ENCODE measurements around the gene EHD3.
A peak's percentile ranks its signal among the peaks of the same experiment; 100 is the strongest.

EHD3 gene

DNA sequence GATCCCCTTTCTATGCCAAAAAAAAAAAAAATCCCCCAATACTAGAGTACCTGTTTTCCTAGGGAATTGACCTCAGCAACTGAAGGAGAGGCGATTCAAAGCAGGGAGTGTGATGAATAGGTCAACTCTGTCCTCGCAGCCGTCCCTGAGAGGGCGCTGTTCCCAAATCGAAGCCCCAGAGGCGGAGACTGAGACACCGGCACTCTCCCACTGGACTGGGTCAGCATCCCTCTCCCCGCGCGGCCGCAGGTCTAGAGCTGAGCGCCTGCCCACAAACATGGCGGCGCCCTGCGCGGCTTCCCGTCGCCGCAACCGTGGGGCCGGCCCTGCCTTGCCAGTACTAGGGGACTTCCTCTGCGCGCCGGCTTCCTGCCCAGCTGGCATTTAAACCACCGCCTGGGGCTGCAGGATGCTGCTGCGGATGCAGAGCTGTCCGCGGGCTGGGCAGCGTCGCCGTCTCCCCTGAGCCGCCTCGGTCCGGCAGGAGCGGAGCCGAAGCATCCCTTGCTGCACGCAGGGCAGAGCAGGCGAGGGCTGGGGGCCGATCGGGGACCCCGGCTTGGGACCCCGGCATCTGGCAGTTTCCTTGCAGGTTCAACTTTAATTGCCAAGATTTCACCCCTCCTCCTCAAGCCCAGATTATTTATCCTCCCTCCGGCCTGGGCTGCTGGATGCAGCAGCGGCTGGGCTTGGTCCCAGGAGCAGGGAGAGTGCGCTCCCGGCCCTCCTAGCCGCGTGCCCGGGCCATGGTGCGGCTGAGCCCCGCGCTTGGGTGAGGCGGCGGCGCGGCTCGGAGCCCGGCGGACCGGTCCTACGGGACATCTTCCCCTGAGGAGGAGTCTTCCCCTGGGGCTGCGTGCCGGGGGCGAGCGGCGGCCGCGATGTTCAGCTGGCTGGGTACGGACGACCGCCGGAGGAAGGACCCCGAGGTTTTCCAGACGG, at the start of gene EHD3:
TSS of gene EHD3 (plus strand) at position 412 of the 942 bp plus-strand sequence. CDS start at position 882, 470 bp downstream.
- peak; percentile 74 for DNase-seq (ENCODE audit: low read depth, low spot score)

DNA sequence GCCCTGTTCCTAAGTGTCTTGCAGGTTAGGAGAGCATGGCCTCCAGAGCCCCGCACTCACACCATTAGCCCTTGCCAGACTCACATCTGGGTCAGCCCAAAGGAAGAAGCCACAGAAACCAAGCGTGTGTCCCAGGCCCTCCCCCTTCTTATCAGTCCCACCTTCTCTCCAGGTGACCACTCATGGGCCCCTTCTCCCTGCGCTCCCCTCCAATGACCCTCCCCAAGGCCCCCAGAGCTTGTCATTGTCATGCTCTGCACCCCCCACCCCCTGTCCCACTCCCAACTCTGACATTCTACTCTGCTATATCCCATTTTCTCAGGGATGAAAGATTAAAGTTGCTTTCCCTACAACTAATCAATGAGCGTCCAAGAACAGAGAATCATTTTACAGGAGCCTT, 46.8 kb upstream of the EHD3 start:
- DNase-seq (ENCODE audit: low read depth, low spot score): no peak

DNA sequence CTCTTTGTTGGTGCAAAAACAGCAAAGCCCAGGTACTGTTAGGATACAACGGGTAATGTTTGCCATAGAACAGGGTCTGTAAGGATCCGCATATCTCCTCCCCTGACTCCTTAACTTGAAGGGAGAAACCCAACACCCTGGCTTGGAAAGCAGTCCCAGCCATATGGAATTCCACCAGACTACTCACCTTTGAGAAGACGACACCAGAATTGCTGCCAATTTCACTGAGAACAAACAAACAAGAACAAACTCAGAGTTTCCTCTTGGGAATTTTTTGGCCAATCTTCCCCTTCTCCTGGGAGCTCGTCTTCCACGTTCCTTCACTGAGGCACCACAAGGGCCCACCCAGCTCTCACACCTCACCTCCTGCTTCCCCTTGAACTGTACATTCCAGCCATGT, 45.8 kb upstream of the EHD3 start:
- no peak for DNase-seq (ENCODE audit: low read depth, low spot score)

DNA sequence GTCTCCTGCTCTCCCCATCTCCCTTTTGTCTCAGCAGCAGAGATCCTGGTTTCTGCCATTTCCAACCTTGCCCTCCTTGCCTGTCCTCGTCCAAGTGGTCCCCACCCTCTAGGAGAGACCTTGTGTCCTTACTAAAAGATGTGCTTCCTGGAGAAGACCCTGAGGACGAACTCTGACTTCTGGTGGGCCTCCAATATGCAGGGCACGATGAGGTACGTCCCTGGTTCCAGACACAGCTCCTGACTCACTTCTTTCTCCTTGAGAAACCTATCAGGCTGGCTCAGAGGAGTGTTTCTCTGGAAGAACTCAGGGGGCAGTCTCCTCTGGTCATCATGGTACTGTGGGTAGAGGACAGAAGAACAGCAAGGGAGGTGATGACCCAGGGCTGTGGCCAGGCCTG, 44.8 kb upstream of the EHD3 start:
- DNase-seq (ENCODE audit: low read depth, low spot score): no peak

DNA sequence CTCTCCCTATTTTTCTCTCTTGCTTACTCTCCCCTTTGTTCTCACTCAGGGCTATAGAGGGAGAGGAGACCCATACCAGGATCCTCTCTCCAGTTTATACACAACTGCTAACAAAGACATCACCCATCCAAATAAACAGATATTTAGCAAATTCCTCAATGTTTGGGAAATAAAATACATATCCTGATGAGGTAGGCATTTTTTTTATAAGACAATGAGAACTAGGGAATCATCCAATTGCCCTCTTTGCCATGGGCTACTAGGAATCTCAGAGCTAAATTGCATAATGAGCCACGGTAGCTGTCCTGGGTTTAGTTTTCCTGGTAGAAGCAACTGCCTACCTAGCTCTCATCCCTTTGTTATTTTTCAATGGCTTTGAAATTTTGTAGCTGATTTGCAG, 43.8 kb upstream of the EHD3 start:
- DNase-seq (ENCODE audit: low read depth, low spot score): no peak

DNA sequence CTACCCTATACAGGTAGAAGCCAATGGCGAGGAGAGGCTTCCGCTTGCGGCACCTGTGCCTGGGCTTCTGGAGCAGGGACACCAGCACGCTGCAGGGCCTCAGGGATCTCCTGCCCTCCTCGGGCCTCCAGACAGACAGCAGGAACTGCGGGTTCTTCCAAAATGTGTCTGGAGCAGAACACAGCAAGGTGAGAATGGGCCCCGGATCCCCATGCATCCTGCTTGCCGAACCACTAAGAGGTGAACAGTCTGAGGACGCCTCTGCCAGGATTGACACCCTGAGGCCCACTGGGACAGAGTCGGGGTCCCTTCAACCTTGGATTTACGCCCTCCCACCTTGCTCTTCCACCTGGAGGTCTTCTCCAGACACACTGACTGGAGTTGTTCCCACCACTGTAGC, 42.0 kb upstream of the EHD3 start:
- no peak for DNase-seq (ENCODE audit: low read depth, low spot score)

DNA sequence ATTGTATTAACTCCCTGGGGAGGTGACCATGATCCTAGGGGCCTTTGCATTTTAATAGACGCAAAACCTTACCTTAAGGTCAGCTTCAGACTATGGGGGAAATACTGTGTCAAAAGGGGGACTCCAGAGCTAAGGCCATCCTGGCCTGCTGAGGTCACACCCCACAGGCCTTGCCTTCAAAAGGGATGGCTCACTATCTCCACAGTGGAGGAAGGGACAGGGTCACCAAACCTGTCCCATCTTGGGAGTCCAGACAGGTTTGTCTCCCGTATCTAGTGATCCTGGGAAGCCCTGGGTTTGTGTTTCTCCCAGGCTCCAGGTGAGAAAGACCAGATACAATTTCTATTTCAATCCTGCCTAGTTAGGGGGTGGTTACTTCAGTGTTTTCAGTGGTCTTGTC, 41.6 kb upstream of the EHD3 start:
- DNase-seq (ENCODE audit: low read depth, low spot score): no peak

DNA sequence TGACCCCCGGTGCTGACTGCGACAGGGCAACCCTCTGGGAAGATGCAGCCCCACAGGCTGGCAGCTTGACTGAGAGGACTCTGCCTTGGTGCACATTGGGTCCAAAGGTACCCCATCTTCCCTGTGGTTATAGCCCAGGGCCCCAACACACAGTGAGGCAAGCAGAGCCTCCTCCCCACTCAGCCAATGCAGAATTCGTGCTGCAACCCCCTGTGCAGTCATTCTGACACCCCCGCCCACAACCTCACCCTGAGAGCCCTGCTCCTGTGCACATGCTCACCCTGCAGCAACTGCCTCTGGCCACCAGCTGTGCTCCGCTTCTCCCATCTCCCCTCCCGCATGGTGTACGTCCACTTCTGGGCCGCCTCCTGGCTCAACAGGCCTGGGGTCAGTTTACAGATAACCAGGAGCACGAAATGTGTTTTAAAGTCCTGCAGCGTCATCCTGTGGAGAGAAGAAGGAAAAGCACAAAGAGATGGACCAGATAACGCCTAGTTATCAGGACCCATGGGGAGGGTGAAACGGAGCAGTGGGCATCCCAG, 41.0 kb upstream of the EHD3 start:
- DNase-seq (ENCODE audit: low read depth, low spot score): no peak

DNA sequence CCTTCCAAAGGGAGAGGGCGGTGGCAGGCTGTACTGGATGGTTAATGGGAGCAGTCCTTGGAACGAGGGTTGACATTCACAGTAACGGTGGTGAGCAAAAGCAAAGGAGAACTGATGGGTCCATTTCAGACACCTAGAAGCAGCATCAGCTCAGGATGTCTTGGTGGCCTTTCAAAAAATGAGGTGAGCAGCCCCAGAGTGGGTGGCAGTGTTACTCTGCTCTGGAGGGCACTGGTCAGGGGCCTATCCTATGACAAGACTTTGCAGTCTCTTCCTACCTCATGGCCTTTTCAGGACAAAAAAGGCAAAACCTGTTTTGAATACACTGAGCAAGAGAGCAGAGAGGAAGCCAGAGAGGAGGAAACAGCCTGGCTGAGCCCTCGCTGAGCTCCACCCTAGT, 40.1 kb upstream of the EHD3 start:
- no peak for DNase-seq (ENCODE audit: low read depth, low spot score)

DNA sequence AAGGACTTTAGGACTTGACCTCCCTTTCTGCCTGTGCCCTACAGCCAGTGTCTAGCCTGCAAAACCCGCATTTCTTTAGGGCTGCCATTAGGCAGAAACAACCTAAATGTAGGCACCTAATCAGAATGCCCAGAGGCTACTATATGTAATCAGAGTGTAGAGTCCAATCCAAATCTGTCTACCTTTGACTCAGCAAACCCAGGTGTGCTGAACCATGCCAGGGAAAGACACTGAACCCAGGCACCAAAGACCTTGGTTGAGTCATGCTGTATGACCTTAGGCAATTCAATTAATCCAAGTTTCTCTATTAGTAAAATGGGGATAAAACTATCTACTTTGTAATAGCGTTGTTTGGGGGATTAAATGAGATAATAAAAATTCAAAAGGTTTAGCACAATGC, 37.3 kb upstream of the EHD3 start:
- DNase-seq (ENCODE audit: low read depth, low spot score): no peak

DNA sequence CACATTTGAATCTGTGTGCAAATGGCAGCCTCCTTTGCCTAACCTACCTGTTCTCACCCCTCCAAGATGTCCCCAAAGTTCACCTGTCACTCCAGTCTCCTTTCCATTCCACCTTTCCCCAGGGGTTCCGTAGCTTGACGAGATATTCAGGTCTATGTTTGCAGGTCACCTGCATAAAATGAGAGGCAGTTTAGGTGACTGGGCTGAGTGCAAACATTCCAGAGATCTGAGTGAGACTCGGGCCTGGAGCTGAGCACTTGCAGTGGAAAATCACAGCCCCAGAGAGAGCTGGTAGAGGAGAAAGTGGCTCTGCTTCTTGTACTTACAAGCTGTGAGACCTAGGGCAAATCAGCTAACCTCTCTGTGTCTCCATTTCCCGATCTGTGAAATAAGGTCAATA, 36.8 kb upstream of the EHD3 start:
- no peak for DNase-seq (ENCODE audit: low read depth, low spot score)

DNA sequence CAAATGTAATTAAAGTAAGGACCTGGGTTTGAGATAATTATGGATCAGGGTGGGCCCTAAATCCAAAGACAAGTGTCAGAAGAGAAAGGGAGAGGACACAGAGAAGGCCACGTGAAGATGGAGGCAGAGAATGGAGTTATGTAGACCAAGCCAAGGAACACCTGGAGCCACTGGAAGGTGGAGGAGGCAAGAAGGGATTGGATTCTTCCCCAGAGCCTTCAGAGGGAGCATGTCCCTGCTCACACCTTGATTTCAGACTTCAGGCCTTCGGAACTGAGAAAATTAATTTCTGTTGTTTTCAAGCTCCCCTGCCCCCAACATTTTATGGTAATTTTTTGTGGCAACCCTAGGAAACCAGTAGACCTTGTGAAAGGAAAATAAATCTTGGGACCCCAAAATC, 36.3 kb upstream of the EHD3 start:
- no peak for DNase-seq (ENCODE audit: low read depth, low spot score)

DNA sequence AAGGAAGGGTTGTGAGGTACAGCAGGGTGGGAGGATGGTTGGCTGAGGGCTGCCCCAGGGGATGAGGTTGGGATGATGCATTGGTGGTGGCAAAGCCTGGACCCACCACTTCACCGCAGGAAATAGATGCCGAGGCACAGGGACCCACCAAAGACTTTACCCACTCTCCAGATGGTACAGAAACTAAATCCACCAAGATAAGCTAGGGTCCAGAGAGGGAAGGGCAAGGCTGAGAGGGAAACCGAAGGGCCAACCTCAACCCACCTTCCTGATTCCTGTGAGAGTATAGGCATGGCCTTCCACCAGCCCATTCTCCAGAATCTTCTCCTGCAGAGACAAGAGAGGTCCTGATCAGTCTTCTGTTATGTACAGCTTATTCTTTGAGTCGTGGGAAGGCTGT, 34.7 kb upstream of the EHD3 start:
- no peak for DNase-seq (ENCODE audit: low read depth, low spot score)

DNA sequence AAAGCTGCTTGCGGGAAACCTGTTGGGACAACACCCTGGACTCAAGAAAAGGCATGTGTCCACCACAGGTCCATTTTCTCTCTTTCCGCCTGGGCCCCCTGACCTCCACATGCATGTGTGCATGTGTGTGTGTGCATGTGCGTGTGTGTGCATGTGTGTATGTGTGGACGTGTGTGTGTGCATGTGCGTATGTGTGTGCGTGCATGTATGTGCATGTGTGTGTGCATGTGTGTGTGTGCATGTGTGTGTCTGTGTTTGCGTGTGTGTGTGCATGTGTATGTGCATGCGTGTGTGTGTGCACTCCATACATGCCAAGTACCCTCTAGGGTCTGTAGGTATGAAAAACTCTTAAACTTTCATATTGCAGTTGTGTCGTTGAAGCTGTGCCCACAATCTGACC, 33.0 kb upstream of the EHD3 start:
- DNase-seq (ENCODE audit: low read depth, low spot score): no peak

DNA sequence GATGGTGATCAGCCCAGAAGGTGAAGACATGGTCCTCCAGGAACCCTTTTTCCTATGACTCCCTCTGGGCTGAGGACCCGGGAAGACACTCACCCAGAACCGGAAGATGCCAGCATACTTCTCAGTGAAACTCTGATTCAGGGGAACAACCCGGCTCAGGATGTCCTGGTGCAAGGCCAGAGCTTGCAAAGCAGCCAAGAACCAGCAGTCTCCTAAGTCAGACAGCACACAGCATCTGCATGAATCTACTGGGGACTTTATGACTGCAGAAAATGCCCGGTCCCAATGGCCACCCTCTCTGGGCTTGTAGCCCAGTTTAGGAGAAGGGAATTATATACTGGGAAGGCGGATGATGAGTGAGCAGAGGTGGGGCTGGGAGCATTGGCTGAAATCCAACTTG, 31.9 kb upstream of the EHD3 start:
- DNase-seq (ENCODE audit: low read depth, low spot score): no peak

DNA sequence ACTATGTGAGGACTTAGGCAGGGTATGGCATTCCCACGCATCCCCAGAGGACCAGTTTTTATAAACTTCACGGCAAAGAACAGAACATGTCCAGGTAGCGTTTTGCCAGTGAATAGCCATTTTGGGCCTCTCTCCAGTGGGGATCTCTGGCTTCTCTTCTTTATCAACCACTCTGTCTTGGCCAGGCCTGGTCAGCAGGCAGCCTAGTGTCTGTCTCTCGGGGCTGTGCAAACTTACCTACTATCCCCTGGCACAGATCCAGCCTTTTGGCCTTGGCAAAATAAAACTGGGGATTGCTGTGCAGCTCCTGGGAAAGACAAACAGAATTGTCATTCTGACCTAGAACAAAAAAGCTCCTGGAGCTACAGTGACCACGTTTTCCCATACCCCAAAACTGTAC, 31.1 kb upstream of the EHD3 start:
- no peak for DNase-seq (ENCODE audit: low read depth, low spot score)

DNA sequence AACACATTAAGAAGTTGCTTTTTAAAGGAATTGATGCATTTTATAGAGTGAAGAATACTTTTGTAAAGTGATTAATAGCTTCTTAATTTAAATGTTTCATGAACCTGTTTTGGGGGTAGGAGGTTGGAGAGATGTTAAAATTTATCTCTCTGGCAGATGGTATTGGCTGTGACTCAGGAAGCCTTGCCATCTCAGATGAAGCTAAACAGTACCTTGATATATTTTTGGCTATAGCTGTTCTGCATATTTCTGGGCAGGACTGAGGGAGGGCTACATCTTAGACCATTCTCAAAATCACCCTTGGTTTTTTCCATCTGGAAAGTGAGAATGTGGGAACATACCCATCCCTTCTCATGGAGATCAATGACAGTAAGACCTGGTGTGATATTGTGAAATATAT, 30.0 kb upstream of the EHD3 start:
- no peak for DNase-seq (ENCODE audit: low read depth, low spot score)

DNA sequence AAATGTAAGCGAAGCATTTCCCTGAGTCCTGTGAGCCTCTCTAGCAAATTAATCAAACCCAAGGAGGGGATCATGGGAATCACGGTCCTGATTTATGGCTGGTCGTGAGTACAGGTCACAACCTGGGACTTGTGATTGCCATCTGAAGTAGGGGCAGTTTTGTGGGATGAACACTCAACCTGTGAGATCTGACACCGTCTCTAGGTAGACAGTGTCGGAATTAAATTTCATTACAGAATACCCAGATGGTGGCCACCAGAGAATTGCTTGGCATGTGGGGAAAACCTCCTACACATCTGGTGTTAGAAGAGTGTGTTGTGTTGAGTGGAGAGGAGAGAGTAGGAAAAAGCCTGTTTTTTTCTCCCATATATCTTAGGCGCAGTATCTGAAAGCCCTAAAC, 29.2 kb upstream of the EHD3 start:
- DNase-seq (ENCODE audit: low read depth, low spot score): no peak

DNA sequence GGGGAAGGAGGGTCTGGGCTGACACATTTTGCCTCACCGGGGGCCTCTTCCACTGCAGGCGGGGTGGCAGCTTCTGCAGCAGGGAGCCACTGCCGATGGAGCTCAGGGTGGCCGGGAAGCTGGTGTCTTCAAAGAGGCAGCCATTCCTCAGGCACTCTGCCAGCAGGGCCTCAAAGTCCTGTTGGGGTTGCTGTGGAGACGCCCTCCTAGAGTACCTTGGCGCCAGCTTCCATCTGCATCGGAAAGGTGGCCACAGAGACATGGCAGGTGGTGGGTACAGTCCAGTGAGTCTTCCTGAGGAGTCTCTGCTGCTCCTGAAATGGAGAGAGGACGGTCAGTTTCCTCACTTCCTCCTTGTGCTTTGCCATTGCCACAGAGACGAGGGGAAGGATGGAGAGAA, 28.8 kb upstream of the EHD3 start:
- no peak for DNase-seq (ENCODE audit: low read depth, low spot score)

DNA sequence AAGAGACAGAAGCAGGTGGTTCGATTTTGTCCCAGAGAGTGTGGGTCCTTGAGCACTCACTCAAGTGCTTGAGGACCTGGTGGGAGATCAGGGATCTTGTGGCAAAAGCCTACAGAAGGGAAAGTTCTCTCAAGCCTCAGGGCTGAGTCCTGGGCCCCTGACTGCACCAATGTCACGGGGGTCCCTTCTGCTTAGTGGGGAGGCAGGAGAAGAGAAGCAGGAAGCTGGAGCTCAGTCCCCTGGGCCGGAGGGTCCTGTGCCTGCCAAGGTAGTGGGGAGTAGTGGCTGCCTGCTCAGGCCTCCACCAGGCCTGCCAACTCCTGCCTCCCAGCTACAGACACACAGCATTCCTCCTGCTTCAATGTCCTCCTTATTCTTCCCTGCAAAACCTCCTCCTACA, 28.3 kb upstream of the EHD3 start:
- DNase-seq (ENCODE audit: low read depth, low spot score): no peak

DNA sequence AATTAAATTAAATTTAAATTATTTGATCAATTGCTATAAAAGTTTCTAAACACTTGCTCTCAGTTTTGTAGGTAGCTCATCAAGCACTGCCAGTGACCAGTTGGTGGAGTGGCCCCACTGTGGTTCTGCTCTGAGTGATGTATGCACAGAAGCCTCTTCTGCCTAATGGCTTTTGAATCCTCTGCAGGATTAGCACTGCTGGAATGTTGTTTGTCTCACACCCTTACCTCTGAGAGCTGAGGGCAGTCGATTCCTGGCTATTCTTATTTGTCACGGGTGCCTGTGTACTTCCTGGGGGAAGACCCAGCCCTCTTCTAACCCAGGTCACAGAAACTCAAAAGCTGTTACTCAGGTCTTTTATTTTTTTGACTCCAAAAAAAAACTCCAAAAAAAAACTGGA, 26.2 kb upstream of the EHD3 start:
- DNase-seq (ENCODE audit: low read depth, low spot score): no peak

DNA sequence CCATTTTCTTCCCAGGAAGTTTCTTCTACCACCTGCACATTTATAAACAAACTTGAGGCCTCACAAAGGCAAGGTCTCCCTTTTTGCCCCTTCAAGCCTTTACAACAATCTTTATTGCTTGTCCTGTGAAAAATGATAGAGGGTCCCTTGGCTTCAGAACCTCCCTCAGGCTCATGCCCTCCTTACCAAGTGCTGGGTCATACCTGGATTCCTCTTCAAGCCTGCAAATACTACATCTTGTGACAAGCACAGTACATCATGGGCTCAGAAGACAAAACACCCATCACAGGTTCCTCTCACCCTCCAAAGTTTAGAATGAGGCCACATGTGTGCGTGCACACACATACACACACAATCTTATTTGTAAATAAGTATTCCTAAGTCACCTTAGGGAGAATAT, 25.7 kb upstream of the EHD3 start:
- DNase-seq (ENCODE audit: low read depth, low spot score): no peak
